LNCAP (cell line): ENCODE data around the gene SYNRG.
A peak's percentile ranks its signal among the peaks of the same experiment; 100 is the strongest.

Source experiments
- CTCF ChIP-seq: fragments of 450-650 bp; IDR thresholded peaks from 2 replicates; pipeline ENCODE4 v1.5.1; 2017; ENCODE audit warnings: mild to moderate bottlenecking

The SYNRG gene

GRCh38 chr17:37494401-37494831 is 114.8 kb downstream of the SYNRG start:
- no peak for TF ChIP-seq CTCF

- no peak for TF ChIP-seq CTCF
Observed at GRCh38 chr17:37493249-37494027, 115.8 kb downstream of the SYNRG start.

GRCh38 chr17:37492167-37492566 is 117.1 kb downstream of the SYNRG start:
- TF ChIP-seq CTCF: no peak

GRCh38 chr17:37490638-37491614 is 118.3 kb downstream of the SYNRG start:
- TF ChIP-seq CTCF: no peak

- TF ChIP-seq CTCF: peak; percentile 30; the same call in 1 of the 2 replicates
Observed at GRCh38 chr17:37490022-37490587, 119.1 kb downstream of the SYNRG start.

GRCh38 chr17:37489197-37490001 is 119.8 kb downstream of the SYNRG start, which contains the start of gene DUSP14:
TSS of gene DUSP14 (plus strand) at chr17:37489891. CDS start at chr17:37512273, 22,382 bp downstream.
- no peak for TF ChIP-seq CTCF
